ENCODE results near the gene RSPH6A.

DNA sequence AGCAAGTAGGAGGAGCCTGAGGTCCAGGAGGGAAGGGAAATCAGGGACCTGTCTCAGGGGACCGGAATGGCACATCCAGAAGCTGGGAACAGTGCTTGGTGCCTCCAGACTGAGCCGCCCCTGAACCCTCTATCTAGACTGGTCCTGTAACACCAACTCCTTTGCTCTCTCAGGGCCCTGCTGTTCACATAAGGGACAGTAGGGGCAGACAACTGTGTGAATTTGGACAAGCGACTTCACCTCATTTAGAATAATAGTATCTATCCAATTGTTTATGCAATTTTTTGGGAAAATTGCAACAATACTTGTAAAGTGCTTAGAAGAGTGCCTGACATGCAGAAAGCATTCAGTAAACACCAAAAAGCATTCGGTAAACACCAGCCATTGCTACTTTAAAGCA lies 33.8 kb upstream of the RSPH6A start:
- TF ChIP-seq, protein P1, sequence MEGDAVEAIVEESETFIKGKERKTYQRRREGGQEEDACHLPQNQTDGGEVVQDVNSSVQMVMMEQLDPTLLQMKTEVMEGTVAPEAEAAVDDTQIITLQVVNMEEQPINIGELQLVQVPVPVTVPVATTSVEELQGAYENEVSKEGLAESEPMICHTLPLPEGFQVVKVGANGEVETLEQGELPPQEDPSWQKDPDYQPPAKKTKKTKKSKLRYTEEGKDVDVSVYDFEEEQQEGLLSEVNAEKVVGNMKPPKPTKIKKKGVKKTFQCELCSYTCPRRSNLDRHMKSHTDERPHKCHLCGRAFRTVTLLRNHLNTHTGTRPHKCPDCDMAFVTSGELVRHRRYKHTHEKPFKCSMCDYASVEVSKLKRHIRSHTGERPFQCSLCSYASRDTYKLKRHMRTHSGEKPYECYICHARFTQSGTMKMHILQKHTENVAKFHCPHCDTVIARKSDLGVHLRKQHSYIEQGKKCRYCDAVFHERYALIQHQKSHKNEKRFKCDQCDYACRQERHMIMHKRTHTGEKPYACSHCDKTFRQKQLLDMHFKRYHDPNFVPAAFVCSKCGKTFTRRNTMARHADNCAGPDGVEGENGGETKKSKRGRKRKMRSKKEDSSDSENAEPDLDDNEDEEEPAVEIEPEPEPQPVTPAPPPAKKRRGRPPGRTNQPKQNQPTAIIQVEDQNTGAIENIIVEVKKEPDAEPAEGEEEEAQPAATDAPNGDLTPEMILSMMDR (IDR thresholded peaks at IDR 0.05) = peak; percentile 26; the same call in 1 of the 2 replicates
- TF ChIP-seq SP1 (CRISPR knock-in tag; conservative IDR thresholded peaks at IDR 0.05) = no peak
- TF ChIP-seq, protein P2, sequence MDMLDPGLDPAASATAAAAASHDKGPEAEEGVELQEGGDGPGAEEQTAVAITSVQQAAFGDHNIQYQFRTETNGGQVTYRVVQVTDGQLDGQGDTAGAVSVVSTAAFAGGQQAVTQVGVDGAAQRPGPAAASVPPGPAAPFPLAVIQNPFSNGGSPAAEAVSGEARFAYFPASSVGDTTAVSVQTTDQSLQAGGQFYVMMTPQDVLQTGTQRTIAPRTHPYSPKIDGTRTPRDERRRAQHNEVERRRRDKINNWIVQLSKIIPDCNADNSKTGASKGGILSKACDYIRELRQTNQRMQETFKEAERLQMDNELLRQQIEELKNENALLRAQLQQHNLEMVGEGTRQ (CRISPR knock-in tag; IDR thresholded peaks at IDR 0.05) = no peak
- no peak for TF ChIP-seq ZNF423 (CRISPR knock-in tag; IDR thresholded peaks at IDR 0.05)
- no peak for TF ChIP-seq MYBL2 (CRISPR knock-in tag; IDR thresholded peaks at IDR 0.05)
- TF ChIP-seq, protein P3, sequence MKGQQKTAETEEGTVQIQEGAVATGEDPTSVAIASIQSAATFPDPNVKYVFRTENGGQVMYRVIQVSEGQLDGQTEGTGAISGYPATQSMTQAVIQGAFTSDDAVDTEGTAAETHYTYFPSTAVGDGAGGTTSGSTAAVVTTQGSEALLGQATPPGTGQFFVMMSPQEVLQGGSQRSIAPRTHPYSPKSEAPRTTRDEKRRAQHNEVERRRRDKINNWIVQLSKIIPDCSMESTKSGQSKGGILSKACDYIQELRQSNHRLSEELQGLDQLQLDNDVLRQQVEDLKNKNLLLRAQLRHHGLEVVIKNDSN (CRISPR knock-in tag; IDR thresholded peaks at IDR 0.05) = no peak
- TF ChIP-seq MXD4 (CRISPR knock-in tag; IDR thresholded peaks at IDR 0.05; ENCODE audit: borderline replicate concordance) = no peak
- TF ChIP-seq, protein P4, sequence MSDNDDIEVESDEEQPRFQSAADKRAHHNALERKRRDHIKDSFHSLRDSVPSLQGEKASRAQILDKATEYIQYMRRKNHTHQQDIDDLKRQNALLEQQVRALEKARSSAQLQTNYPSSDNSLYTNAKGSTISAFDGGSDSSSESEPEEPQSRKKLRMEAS (CRISPR knock-in tag; IDR thresholded peaks at IDR 0.05) = no peak

All from WTC11 (cell line).